ENCODE results near the gene CEMIP2. TPM values are rescaled to one million over a fixed set of nuclear protein-coding genes. Genes with fewer than 3 reads are reported as not detected.
A peak's percentile ranks its signal among the peaks of the same experiment; 100 is the strongest.

The CEMIP2 gene
- total and polyA plus RNA-seq, 2 donors (not counting 1 experiment from before 2014, with no cell fraction given), result 35.1 to 45.6 TPM

GRCh38 chr9:71648453-71648852, 119.9 kb downstream of the CEMIP2 start:
- Histone ChIP-seq H3K4me1 (ENCODE audit: control insufficient read depth, extremely low read depth, insufficient read depth, low read length) (peaks cover 4% of the 10 kb centered on the region), H3K4me3 (replicated peaks in 1 of 4; ENCODE audit: control extremely low read depth in 1 of 4, insufficient read depth in 1 of 4, low read depth in 3 of 4, low read length in 4 of 4) (no peak overlapping the region)
- TF ChIP-seq CTCF (conservative IDR thresholded peaks at IDR 0.05 in 1 of 2, IDR thresholded peaks at IDR 0.05 in 1 of 2; ENCODE audit: low read depth in 1 of 2, low read length in 2 of 2), result no peak
- TF ChIP-seq EZH2 (IDR thresholded peaks at IDR 0.05; ENCODE audit: low read length, missing control alignments), result no peak

DNA sequence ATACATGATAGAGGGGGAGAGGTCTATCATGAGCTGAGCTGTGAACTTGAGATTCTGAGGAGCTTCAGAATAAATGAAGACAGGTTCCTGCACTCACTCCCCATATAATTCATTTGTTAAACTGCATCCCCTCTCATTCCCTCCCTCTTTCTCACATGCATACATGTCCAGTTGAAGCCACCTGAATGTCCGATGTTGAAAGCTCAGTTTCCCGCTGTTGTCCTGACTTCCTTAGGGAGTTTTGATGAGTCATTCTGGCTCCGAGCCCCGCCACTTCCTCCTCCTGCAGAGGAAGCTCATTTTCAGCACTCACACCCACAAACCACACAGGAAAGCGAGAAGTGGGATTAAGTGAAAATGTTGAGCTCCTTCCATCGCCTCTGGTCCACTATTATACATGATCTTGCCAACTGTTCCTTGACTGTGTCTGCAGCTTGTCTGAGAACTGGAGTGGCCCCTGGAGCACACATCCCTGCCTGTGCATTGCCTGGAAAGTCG, 121.2 kb downstream of the CEMIP2 start:
- Histone ChIP-seq H3K4me1 (ENCODE audit: control insufficient read depth, extremely low read depth, insufficient read depth, low read length) (peaks cover 4% of the 10 kb centered on the region), H3K4me2 (ENCODE audit: extremely low read depth, insufficient read depth, low read length) (peak overlapping the region; percentile 58), H3K27ac (ENCODE audit: insufficient read depth, low read length) (no peak overlapping the region), H3K9ac (ENCODE audit: insufficient read depth, low read length) (no peak overlapping the region), H3K9me3 (ENCODE audit: control insufficient read depth, insufficient read depth, low read depth, low read length) (no peaks in the 10 kb centered on the region), H3K27me3 (ENCODE audit: control insufficient read depth, insufficient read depth, low read length) (peaks cover under 1% of the 10 kb centered on the region), H3K79me2 (ENCODE audit: control insufficient read depth, insufficient read depth, low read length) (no peaks in the 10 kb centered on the region), H3K4me3 (replicated peaks in 1 of 4; ENCODE audit: control extremely low read depth in 1 of 4, insufficient read depth in 1 of 4, low read depth in 3 of 4, low read length in 4 of 4) (no peak overlapping the region), H3K36me3 (ENCODE audit: control insufficient read depth, insufficient read depth, low read length) (no peaks in the 10 kb centered on the region), H2AFZ (ENCODE audit: low read length) (peak overlapping the region; percentile 7), H4K20me1 (ENCODE audit: control insufficient read depth, extremely low read depth, insufficient read depth, low read length) (no peaks in the 10 kb centered on the region)
- DNase-seq (ENCODE audit: low read depth in 2 of 2), result peak; percentile 78 to 91
- TF ChIP-seq EZH2 (IDR thresholded peaks at IDR 0.05; ENCODE audit: low read length, missing control alignments), result no peak

More at GRCh38 chr9:71648453-71648852, 119.9 kb downstream of the CEMIP2 start:
- Histone ChIP-seq H4K20me1 (ENCODE audit: control insufficient read depth, extremely low read depth, insufficient read depth, low read length) (no peaks in the 10 kb centered on the region), H2AFZ (ENCODE audit: low read length) (no peak overlapping the region), H3K9me3 (ENCODE audit: control insufficient read depth, insufficient read depth, low read depth, low read length) (no peaks in the 10 kb centered on the region), H3K4me2 (ENCODE audit: extremely low read depth, insufficient read depth, low read length) (no peak overlapping the region), H3K27ac (ENCODE audit: insufficient read depth, low read length) (no peak overlapping the region), H3K36me3 (ENCODE audit: control insufficient read depth, insufficient read depth, low read length) (no peaks in the 10 kb centered on the region), H3K79me2 (ENCODE audit: control insufficient read depth, insufficient read depth, low read length) (no peaks in the 10 kb centered on the region), H3K27me3 (ENCODE audit: control insufficient read depth, insufficient read depth, low read length) (no peaks in the 10 kb centered on the region), H3K9ac (ENCODE audit: insufficient read depth, low read length) (no peak overlapping the region)
- no peak for DNase-seq (ENCODE audit: low read depth in 2 of 2)

DNA sequence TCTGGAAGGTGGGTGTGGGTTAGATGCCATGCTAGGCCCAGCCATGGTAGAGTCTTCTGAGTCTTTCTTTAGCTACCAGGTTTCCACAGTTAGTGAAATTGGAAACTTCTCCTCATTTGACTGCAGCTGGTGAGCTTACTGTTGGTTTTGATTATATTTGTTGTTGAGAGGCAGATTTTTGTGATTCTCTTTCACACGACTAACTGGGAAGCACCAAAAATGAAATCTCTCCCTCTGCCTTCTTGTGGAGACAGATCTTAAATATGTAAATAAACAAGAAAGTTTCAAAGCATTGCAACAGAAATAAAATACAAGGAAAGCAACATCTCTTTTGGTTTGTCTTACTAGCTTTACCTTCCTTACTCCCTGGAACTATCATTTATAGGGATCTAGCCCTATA, 122.2 kb downstream of the CEMIP2 start:
- Histone ChIP-seq H3K79me2 (ENCODE audit: control insufficient read depth, insufficient read depth, low read length) (no peaks in the 10 kb centered on the region), H4K20me1 (ENCODE audit: control insufficient read depth, extremely low read depth, insufficient read depth, low read length) (no peaks in the 10 kb centered on the region), H2AFZ (ENCODE audit: low read length) (no peak overlapping the region), H3K27me3 (ENCODE audit: control insufficient read depth, insufficient read depth, low read length) (peaks cover 2% of the 10 kb centered on the region), H3K27ac (ENCODE audit: insufficient read depth, low read length) (no peak overlapping the region), H3K4me2 (ENCODE audit: extremely low read depth, insufficient read depth, low read length) (no peak overlapping the region), H3K4me3 (replicated peaks in 1 of 4; ENCODE audit: control extremely low read depth in 1 of 4, insufficient read depth in 1 of 4, low read depth in 3 of 4, low read length in 4 of 4) (no peak overlapping the region), H3K9ac (ENCODE audit: insufficient read depth, low read length) (no peak overlapping the region), H3K4me1 (ENCODE audit: control insufficient read depth, extremely low read depth, insufficient read depth, low read length) (peaks cover 4% of the 10 kb centered on the region), H3K9me3 (ENCODE audit: control insufficient read depth, insufficient read depth, low read depth, low read length) (no peaks in the 10 kb centered on the region), H3K36me3 (ENCODE audit: control insufficient read depth, insufficient read depth, low read length) (no peaks in the 10 kb centered on the region)
- TF ChIP-seq CTCF (conservative IDR thresholded peaks at IDR 0.05 in 1 of 2, IDR thresholded peaks at IDR 0.05 in 1 of 2; ENCODE audit: low read depth in 1 of 2, low read length in 2 of 2), result no peak
- TF ChIP-seq EZH2 (IDR thresholded peaks at IDR 0.05; ENCODE audit: low read length, missing control alignments), result no peak
- DNase-seq (ENCODE audit: low read depth in 2 of 2), result peak in 1 of 2 donors; percentile 32

Measured in fibroblast of lung (primary cell).